DND-41 (cell line): ENCODE measurements around the gene TPK1.

Experiments
- ATAC-seq: fragments of 200-7000 bp; cut with Tn5 transposase; 3 replicates; pipeline ENCODE4 v1.9.1; 2021; ENCODE audit warnings: low read depth; ENCODE audit not compliant: insufficient read depth
- DNase-seq: peaks from one replicate; pipeline ENCODE4 v3.0.0-alpha.2; 2020
- H2AFZ ChIP-seq: 2 replicates; pipeline ENCODE4 v1.6.0; 2012; ENCODE audit warnings: low read depth, low read length
- H3K27ac ChIP-seq: 2 replicates; pipeline ENCODE4 v1.5.1; 2012; ENCODE audit warnings: low read length, inconsistent platforms
- H3K27me3 ChIP-seq: fragments of 200-600 bp; sonication (generic); 2 replicates; pipeline ENCODE4 v1.6.0; 2012; ENCODE audit warnings: low read length, mild to moderate bottlenecking, inconsistent platforms; ENCODE audit not compliant: insufficient read depth, poor library complexity
- H3K36me3 ChIP-seq: 2 replicates; pipeline ENCODE4 v1.5.1; 2012; ENCODE audit warnings: low read length, inconsistent platforms; ENCODE audit not compliant: insufficient read depth
- H3K4me1 ChIP-seq: 2 replicates; pipeline ENCODE4 v1.5.1; 2012; ENCODE audit warnings: mild to moderate bottlenecking, low read length; ENCODE audit not compliant: insufficient read depth
- H3K4me2 ChIP-seq: 2 replicates; pipeline ENCODE4 v1.6.0; 2012; ENCODE audit warnings: mild to moderate bottlenecking, moderate library complexity, low read length, inconsistent platforms; ENCODE audit not compliant: insufficient read depth
- H3K4me3 ChIP-seq, 2 experiments: fragments of 200-600 bp in 1 of 2; shearing (Covaris generic) in 1 of 2; 2 replicates each; pipeline ENCODE4 v1.5.1; 2012 to 2016; ENCODE audit warnings: inconsistent platforms in 2 of 2, low read length in 2 of 2, mild to moderate bottlenecking in 2 of 2, low read depth in 1 of 2, moderate library complexity in 1 of 2
- H3K79me2 ChIP-seq: 2 replicates; pipeline ENCODE4 v1.6.0; 2012; ENCODE audit warnings: low read length, inconsistent platforms; ENCODE audit not compliant: insufficient read depth
- H3K9ac ChIP-seq: 2 replicates; pipeline ENCODE4 v1.6.0; 2012; ENCODE audit warnings: low read depth, mild to moderate bottlenecking, inconsistent platforms, low read length, moderate library complexity
- H3K9me3 ChIP-seq: 2 replicates; pipeline ENCODE4 v1.5.1; 2012; ENCODE audit warnings: low read length, moderate library complexity, mild to moderate bottlenecking, inconsistent platforms; ENCODE audit not compliant: insufficient read depth, severe bottlenecking
- H4K20me1 ChIP-seq: 2 replicates; pipeline ENCODE4 v1.6.0; 2012; ENCODE audit warnings: low read length; ENCODE audit not compliant: insufficient read depth
- EZH2 ChIP-seq: IDR thresholded peaks from 3 replicates; pipeline ENCODE4 v1.6.1; 2012; ENCODE audit warnings: borderline replicate concordance, low read depth, mild to moderate bottlenecking, moderate library complexity, low read length, inconsistent platforms; ENCODE audit not compliant: severe bottlenecking
- TF ChIP-seq, protein P1 (sequence below): IDR thresholded peaks from 2 replicates; pipeline ENCODE4 v1.5.1; 2012; ENCODE audit warnings: borderline replicate concordance, low read length, moderate library complexity, mild to moderate bottlenecking; ENCODE audit not compliant: poor library complexity, severe bottlenecking; ENCODE audit errors: extremely low read depth

TPK1 gene

DNA sequence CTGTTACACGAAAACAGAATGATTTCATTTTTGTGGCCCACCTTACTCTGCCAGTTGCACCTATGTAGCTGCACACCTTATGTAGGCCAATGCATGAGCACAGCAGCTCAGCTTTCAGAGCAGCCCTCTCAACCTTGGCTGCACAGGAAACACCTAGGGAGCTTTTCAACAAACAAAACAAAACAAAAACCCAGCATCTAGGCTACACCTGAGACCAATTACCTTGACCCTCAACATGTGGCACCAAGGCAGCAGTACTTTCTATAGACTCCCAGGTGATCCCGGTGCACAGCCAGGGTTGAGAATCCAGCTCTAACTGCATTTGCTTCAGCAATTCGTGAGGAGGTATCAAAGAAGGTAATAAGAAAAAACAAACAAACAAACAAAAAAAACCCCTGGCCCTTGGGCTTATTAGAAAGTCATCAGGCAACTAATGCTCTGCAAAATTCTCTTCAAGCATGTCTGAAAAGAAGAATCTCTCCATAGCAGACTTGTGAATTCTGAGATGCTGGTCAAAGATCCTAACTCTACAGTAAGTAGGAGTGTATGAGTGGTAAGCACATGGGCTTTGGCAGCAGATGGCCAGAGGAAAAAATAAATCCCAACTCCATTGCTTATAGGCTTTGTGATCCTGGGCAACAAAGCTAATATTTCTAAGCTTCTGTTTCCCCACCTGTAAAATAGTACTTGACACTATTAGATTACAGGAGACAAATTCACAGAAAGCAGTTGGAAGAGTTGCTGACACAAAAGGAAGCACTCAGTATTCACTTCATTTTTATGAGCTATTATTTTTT lies 318.9 kb downstream of the TPK1 start:
- no peaks in the 10 kb centered on the region for H3K9me3 ChIP-seq
- no peaks in the 10 kb centered on the region for H3K36me3 ChIP-seq
- no peak for TF ChIP-seq EZH2
- TF ChIP-seq, protein P1, sequence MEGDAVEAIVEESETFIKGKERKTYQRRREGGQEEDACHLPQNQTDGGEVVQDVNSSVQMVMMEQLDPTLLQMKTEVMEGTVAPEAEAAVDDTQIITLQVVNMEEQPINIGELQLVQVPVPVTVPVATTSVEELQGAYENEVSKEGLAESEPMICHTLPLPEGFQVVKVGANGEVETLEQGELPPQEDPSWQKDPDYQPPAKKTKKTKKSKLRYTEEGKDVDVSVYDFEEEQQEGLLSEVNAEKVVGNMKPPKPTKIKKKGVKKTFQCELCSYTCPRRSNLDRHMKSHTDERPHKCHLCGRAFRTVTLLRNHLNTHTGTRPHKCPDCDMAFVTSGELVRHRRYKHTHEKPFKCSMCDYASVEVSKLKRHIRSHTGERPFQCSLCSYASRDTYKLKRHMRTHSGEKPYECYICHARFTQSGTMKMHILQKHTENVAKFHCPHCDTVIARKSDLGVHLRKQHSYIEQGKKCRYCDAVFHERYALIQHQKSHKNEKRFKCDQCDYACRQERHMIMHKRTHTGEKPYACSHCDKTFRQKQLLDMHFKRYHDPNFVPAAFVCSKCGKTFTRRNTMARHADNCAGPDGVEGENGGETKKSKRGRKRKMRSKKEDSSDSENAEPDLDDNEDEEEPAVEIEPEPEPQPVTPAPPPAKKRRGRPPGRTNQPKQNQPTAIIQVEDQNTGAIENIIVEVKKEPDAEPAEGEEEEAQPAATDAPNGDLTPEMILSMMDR: no peak
- H3K9ac ChIP-seq: no peak overlapping the region
- no peak overlapping the region for H2AFZ ChIP-seq
- no peaks in the 10 kb centered on the region; the same call in 1 of the 2 replicates for H4K20me1 ChIP-seq
- H3K27me3 ChIP-seq: no peaks in the 10 kb centered on the region
- no peak overlapping the region for H3K27ac ChIP-seq
- DNase-seq (no peak), ATAC-seq (no peak)
- H3K4me2 ChIP-seq: no peak overlapping the region
- H3K4me3 ChIP-seq: no peak overlapping the region
- no peaks in the 10 kb centered on the region for H3K79me2 ChIP-seq
- no peaks in the 10 kb centered on the region for H3K4me1 ChIP-seq

DNA sequence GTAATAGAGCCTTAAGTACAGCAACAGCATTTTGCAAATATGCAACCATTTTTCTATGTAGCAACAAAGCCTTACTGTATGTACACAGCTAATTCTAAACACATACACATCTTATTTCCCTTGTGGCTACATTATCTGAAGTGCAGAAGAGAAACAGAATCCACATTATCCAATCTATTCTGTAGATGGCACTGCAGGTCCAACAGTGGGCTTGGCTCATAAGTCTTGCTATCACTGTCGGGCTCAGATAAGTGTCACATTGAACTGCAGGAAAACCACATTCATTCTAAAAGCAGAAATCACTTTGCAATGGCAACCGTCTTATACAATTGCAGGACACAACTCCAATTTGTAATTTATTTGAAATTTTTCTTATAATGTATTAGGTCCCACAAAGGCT lies 322.5 kb downstream of the TPK1 start:
- ATAC-seq (no peak; the same call in 2 of the 3 replicates), DNase-seq (no peak)
- Histone ChIP-seq H3K4me2 (no peak overlapping the region), H2AFZ (no peak overlapping the region), H4K20me1 (no peaks in the 10 kb centered on the region; the same call in 1 of the 2 replicates), H3K27me3 (no peaks in the 10 kb centered on the region), H3K36me3 (no peaks in the 10 kb centered on the region), H3K79me2 (no peaks in the 10 kb centered on the region), H3K9ac (no peak overlapping the region), H3K4me3 (no peak overlapping the region), H3K27ac (no peak overlapping the region), H3K9me3 (no peaks in the 10 kb centered on the region), H3K4me1 (no peaks in the 10 kb centered on the region)
- TF ChIP-seq EZH2: no peak
- TF ChIP-seq, protein P1: peak; percentile 39

- H3K79me2 ChIP-seq: no peaks in the 10 kb centered on the region
- H3K36me3 ChIP-seq: no peaks in the 10 kb centered on the region
- H3K27ac ChIP-seq: no peak overlapping the region
- no peak for DNase-seq
- no peaks in the 10 kb centered on the region for H3K9me3 ChIP-seq
- no peak overlapping the region for H2AFZ ChIP-seq
- no peaks in the 10 kb centered on the region for H3K4me1 ChIP-seq
- no peak overlapping the region for H3K4me2 ChIP-seq
- H4K20me1 ChIP-seq: no peaks in the 10 kb centered on the region; the same call in 1 of the 2 replicates
- H3K27me3 ChIP-seq: no peaks in the 10 kb centered on the region
- no peak overlapping the region for H3K9ac ChIP-seq
- TF ChIP-seq, protein P1: no peak
- TF ChIP-seq EZH2: no peak
- H3K4me3 ChIP-seq: no peak overlapping the region
- ATAC-seq: no peak
These were observed 325.2 kb downstream of the TPK1 start for GRCh38 chr7:144510621-144511020.
